Cardiac muscle cell (in vitro differentiated cells and primary cell): ENCODE data around the gene RAI14. TPM values are rescaled to one million over a fixed set of nuclear protein-coding genes. Genes with fewer than 3 reads are reported as not detected.
"Not testable (repeated sequence)": the region's sequence is repeated elsewhere in the genome, so short reads cannot be mapped to it uniquely, and the experiment has no call there.

Experiments
- DNase-seq, 2 donors: peaks; one replicate each; pipeline versions ENCODE4 v3.0.0 to v3.0.0-alpha.2; 2010 to 2017; ENCODE audit warnings: low read depth in 1 of 2, low spot score in 1 of 2
- H3K27ac ChIP-seq: fragments of 200-600 bp; sonication (generic); 2 replicates; pipeline ENCODE4 v1.5.1; 2016
- H3K27me3 ChIP-seq: fragments of 200-600 bp; sonication (generic); 2 replicates; pipeline ENCODE4 v1.6.0; 2016; ENCODE audit warnings: control low read depth
- H3K36me3 ChIP-seq: fragments of 200-600 bp; sonication (generic); 2 replicates; pipeline ENCODE4 v1.5.1; 2016; ENCODE audit warnings: control low read depth
- H3K4me1 ChIP-seq: fragments of 200-600 bp; sonication (generic); 2 replicates; pipeline ENCODE4 v1.8.1; 2017; ENCODE audit warnings: low read depth, mild to moderate bottlenecking, mixed run types
- H3K4me3 ChIP-seq: fragments of 200-600 bp; sonication (generic); 2 replicates; pipeline ENCODE4 v1.5.1; 2016; ENCODE audit warnings: mild to moderate bottlenecking
- H3K9me3 ChIP-seq: fragments of 200-600 bp; sonication (generic); 2 replicates; pipeline ENCODE4 v1.5.1; 2017; ENCODE audit warnings: low read depth, mild to moderate bottlenecking, control low read depth
- polyA plus RNA-seq: library from polyadenylated mRNA; unstranded; fragments of >200 nt; fragmentation: Nextera tagmentation; extraction: Ambion mirVana; gene quantifications from 2 replicates; pipeline ENCODE4 v1.2.1, GENCODE V29; 2016
- total RNA-seq: library from RNA; depleted of rRNA; stranded (reverse); fragments of >200 nt; gene quantifications from 2 replicates; pipeline ENCODE4 v1.2.3, GENCODE V29; 2016
- TF ChIP-seq, protein P1 (sequence below): IDR thresholded peaks from 2 replicates; pipeline ENCODE4 v1.5.1; 2012; ENCODE audit warnings: low read depth, mild to moderate bottlenecking, low read length

The RAI14 gene
- total and polyA plus RNA-seq, 2 experiments from 2014 or later, result 9.6 to 11.6 TPM

DNA sequence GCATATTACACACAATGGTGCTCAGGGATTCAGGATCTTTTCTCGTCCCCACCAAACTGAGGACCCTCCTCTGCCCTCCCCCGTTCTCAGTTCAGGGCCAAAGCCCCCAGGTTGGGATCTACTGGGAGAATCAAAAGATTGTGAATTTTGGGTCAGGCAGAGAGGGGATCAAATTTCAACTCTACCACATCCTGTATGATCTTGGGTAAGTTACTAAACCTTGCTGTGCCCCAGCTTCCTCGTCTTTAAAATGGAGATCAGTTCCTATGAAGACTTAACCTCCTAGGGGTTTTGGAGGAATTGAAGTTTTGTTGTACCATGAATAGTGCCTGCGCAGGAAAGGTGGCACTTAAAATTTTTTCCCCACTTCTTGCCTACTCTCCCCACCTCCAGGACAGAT lies 62.4 kb downstream of the RAI14 start:
- DNase-seq, result no peak
- TF ChIP-seq, protein P1, sequence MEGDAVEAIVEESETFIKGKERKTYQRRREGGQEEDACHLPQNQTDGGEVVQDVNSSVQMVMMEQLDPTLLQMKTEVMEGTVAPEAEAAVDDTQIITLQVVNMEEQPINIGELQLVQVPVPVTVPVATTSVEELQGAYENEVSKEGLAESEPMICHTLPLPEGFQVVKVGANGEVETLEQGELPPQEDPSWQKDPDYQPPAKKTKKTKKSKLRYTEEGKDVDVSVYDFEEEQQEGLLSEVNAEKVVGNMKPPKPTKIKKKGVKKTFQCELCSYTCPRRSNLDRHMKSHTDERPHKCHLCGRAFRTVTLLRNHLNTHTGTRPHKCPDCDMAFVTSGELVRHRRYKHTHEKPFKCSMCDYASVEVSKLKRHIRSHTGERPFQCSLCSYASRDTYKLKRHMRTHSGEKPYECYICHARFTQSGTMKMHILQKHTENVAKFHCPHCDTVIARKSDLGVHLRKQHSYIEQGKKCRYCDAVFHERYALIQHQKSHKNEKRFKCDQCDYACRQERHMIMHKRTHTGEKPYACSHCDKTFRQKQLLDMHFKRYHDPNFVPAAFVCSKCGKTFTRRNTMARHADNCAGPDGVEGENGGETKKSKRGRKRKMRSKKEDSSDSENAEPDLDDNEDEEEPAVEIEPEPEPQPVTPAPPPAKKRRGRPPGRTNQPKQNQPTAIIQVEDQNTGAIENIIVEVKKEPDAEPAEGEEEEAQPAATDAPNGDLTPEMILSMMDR, result no peak
- no peak overlapping the region for H3K27ac ChIP-seq
- H3K27me3 ChIP-seq, result no peaks in the 10 kb centered on the region
- H3K4me1 ChIP-seq, result no peaks in the 10 kb centered on the region
- H3K36me3 ChIP-seq, result no peaks in the 10 kb centered on the region
- no peak overlapping the region for H3K4me3 ChIP-seq
- H3K9me3 ChIP-seq, result no peaks in the 10 kb centered on the region

DNA sequence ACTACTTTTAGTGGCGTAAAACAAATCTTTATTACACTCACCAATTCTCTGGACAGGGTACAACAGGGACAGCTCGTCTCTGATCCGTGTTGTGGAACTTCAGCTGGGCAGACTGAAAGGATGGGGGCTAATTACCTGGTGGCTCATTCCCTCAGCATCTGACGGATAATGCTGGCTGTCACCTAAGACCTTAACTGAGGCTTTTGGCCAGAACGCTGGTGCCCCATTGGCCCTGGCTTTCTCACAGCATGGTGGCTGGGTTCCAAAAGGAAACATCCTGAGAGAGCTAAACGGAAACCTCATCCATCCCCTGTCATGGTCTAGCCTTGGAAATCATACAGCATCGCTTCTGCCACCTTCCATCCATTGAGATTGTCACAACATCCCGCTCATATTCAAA lies 62.9 kb downstream of the RAI14 start:
- Histone ChIP-seq H3K9me3 (no peaks in the 10 kb centered on the region), H3K4me3 (no peak overlapping the region), H3K27ac (no peak overlapping the region), H3K4me1 (no peaks in the 10 kb centered on the region), H3K27me3 (no peaks in the 10 kb centered on the region), H3K36me3 (no peaks in the 10 kb centered on the region)
- DNase-seq, result no peak
- TF ChIP-seq, protein P1, result no peak

DNA sequence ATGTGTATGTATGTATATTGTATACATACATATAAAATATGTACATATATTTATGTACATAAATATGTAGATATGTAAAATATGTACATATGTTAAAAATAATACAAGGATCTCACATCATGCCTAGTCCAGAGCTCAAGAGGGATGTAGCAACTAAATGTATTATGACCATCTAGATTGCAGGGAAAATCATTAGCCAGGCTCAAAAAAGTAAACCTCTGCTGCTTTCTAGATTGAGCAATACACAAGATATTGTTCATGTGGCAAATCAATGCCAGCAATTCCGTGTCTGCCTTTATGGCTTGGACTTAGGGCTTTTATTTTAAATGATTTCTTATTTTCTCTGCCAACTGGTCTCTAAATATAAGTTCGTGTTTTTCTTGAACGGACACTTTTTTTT lies 65.2 kb downstream of the RAI14 start:
- TF ChIP-seq, protein P1, result no peak
- H3K4me1 ChIP-seq, result no peaks in the 10 kb centered on the region
- H3K27me3 ChIP-seq, result no peaks in the 10 kb centered on the region
- no peaks in the 10 kb centered on the region for H3K36me3 ChIP-seq
- peak in 1 of 2 donors; percentile 60 for DNase-seq
- H3K9me3 ChIP-seq, result no peaks in the 10 kb centered on the region
- H3K4me3 ChIP-seq, result no peak overlapping the region
- no peak overlapping the region for H3K27ac ChIP-seq

DNA sequence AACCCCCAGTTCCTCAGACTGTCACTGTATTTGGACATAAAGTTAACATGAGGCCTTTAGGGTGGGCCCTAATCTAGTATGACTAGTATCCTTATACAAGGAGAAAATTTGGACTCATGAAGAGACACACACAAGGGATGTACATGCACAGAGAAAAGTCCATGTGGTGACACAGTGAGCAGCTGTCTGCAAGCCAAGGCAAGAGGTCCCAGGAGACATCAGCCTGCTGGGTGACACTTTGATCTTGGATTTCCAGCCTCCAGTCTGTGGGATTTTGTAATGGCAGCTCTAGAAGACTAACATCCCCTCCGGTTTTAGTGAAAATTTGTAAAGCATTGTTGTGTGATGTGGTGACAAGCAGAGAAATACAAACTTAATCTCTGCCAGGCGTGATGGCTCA lies 66.1 kb downstream of the RAI14 start:
- Histone ChIP-seq H3K27me3 (no peaks in the 10 kb centered on the region), H3K27ac (no peak overlapping the region), H3K4me1 (no peaks in the 10 kb centered on the region), H3K9me3 (no peaks in the 10 kb centered on the region), H3K36me3 (no peaks in the 10 kb centered on the region), H3K4me3 (no peak overlapping the region)
- DNase-seq, result no peak
- TF ChIP-seq, protein P1, result no peak

DNA sequence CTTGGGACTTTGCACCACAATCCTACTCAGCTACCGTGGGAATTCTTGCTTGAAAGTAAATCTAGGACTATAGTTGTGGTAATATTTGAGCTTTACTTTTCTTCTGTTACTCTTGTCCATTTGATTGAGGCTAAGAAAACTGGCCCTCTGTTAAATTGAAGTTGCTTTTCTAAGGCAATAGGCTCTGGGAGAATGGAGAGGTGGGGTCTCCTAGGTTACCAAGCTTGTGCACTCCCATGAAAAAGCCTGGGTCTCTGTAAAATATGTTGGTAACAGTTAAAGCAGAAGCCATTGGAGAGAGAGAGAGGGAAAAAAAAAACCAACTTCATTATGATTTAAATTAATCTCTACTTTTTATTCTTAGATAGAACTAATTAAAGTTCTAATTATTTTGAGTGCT lies 68.6 kb downstream of the RAI14 start:
- no peaks in the 10 kb centered on the region for H3K4me1 ChIP-seq
- no peaks in the 10 kb centered on the region for H3K27me3 ChIP-seq
- no peak for DNase-seq
- H3K9me3 ChIP-seq, result no peaks in the 10 kb centered on the region
- no peaks in the 10 kb centered on the region for H3K36me3 ChIP-seq
- TF ChIP-seq, protein P1, result no peak
- no peak overlapping the region for H3K4me3 ChIP-seq
- no peak overlapping the region for H3K27ac ChIP-seq

DNA sequence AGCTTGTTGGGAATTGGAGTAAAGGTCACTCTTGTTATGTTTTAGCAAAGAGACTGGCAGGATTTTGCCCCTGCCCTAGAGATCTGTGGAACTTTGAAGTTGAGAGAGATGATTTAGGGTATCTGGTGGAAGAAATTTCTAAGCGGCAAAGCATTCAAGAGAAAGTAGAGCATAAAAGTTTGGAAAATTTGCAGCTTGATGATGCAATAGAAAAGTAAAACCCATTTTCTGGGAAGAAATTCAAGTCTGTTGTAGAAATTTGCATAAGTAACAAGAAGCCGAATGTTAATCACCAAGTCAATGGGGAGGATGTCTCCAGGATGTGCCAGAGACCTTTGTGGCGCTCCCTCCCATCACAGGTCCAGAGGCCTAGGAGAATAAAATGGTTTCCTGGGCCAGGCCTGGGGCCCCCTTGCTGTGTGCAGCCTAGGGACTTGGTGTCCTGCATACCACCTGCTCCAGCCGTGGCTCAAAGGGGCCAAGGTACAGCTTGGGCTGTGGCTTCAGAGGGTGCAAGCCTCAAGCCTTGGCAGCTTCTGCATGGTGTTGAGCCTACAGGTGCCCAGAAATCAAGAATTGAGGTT lies 71.1 kb downstream of the RAI14 start:
- not testable (repeated sequence) for H3K9me3 ChIP-seq, DNase-seq

More for the DNA sequence above, 71.1 kb downstream of the RAI14 start:
- not testable (repeated sequence) for H3K27me3 ChIP-seq, H3K27ac ChIP-seq, H3K36me3 ChIP-seq, H3K4me3 ChIP-seq, H3K4me1 ChIP-seq
